ENCODE results near the gene MYCBP2.

DNA sequence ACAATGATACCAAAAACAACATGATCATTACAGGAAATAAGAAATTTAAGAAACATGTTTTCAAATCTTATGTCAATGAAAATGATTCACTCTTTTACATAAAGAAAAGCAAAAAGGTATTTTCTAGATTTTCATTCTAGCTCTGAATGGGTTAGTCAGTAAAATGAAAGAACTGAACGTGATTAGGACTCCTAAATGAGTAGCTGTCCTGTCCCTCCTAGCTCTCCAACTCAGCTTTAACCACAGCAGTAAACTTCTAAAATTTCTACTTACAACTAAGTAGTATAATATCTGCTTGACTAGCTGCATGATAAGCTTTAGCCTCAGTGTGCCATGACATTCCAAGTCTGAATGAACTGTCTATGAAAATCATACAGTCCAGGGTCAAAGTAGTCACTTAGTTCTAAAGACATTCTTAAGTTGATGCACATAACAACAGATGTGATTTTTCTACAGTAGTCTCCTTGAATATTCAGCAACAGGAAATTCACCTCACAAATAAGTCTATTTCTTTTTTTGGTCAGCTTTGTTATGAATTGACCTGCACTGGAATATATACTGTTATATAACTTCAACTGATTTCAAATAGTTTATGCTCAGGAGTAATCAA lies 136.4 kb downstream of the MYCBP2 start:
- TF ChIP-seq, protein P1, sequence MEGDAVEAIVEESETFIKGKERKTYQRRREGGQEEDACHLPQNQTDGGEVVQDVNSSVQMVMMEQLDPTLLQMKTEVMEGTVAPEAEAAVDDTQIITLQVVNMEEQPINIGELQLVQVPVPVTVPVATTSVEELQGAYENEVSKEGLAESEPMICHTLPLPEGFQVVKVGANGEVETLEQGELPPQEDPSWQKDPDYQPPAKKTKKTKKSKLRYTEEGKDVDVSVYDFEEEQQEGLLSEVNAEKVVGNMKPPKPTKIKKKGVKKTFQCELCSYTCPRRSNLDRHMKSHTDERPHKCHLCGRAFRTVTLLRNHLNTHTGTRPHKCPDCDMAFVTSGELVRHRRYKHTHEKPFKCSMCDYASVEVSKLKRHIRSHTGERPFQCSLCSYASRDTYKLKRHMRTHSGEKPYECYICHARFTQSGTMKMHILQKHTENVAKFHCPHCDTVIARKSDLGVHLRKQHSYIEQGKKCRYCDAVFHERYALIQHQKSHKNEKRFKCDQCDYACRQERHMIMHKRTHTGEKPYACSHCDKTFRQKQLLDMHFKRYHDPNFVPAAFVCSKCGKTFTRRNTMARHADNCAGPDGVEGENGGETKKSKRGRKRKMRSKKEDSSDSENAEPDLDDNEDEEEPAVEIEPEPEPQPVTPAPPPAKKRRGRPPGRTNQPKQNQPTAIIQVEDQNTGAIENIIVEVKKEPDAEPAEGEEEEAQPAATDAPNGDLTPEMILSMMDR (IDR thresholded peaks at IDR 0.05; ENCODE audit: insufficient read depth, low read length, poor library complexity, severe bottlenecking): no peak
- no peak for TF ChIP-seq EZH2phosphoT487 (conservative IDR thresholded peaks at IDR 0.05; ENCODE audit: low read length)
